Posterior vena cava (tissue), 2 donors: ENCODE results near the gene NOTUM. TPM values are rescaled to one million over a fixed set of nuclear protein-coding genes. Genes with fewer than 3 reads are reported as not detected.

Source experiments
- DNase-seq: peaks from one replicate; pipeline ENCODE4 v3.0.0-alpha.2; 2020; ENCODE audit warnings: low spot score
- intact Hi-C, 2 donors: fragments of 100-400 bp; cut with DNase I; formaldehyde crosslinking; loops; one replicate each; pipeline versions ENCODE4 v1.14.1 to v1.14.2; 2022 to 2023
- total RNA-seq, 2 donors: library from RNA; stranded (reverse); fragmentation: NEBNext Ultra II Directional; extraction: Animal tissue kit (Norgen Biotek cat#: 25700); gene quantifications; one replicate each; pipeline ENCODE4 v1.2.1, GENCODE V29; 2021
- donor health status: DM: yes; HTN: yes; CAD: no.
- donor health status: DM: yes; HTN: yes; CAD: no.

NOTUM gene
- total RNA-seq, 2 donors from 2014 or later = not detected

GRCh38 chr17:81904600-81905423 is 56.2 kb downstream of the NOTUM start:
- DNase-seq = no peak
- intact Hi-C loops = no loop called here

GRCh38 chr17:81903896-81904599 is 56.9 kb downstream of the NOTUM start:
- DNase-seq = no peak
- intact Hi-C loops = no loop called here

DNA sequence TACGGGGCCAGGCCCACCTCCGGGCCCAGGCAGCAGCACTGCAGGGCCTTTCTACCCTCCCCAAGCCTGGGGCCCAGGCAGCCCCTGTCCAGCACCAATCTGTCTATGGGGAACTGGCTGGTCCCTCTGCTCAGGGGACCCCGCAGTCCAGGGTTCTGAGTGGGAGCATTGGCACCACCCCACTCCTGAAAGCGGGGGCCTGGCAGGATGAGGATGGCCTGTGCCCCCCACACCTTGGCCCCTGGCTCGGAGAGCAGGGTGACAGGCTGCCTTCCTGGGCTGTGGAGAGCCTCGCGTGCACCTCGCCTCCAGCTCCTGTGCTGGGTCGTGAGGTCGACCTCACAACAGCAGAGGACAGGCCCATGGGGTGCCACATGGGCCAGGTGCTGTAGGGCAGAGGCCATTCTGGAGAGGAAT is 57.6 kb downstream of the NOTUM start:
- intact Hi-C loops = no loop called here
- no peak for DNase-seq

- intact Hi-C loops = no loop called here
- DNase-seq = no peak
Measured at GRCh38 chr17:81902653-81903414, 58.2 kb downstream of the NOTUM start.

Other genes starting within 250 kb of the NOTUM start
- gene SLC25A10, start 248.9 kb downstream of the NOTUM start, total RNA-seq = 1 to 10 TPM; 1.9 to 2.3 TPM
- gene GCGR, start 157.0 kb downstream of the NOTUM start, total RNA-seq = not detected
- 100 to 1,000 TPM in 1 of 2 donors, 10 to 100 TPM in 1; 97.6 to 101 TPM for gene MCRIP1, start 127.9 kb downstream of the NOTUM start, total RNA-seq
- not detected for gene PPP1R27, start 126.1 kb downstream of the NOTUM start, total RNA-seq
- 100 to 1,000 TPM; 339 to 482 TPM for gene P4HB, start 100.7 kb downstream of the NOTUM start, total RNA-seq
- 100 to 1,000 TPM; 375 to 421 TPM for gene ARHGDIA, start 89.8 kb downstream of the NOTUM start, total RNA-seq
- gene ALYREF, start 69.6 kb downstream of the NOTUM start, total RNA-seq = 10 to 100 TPM; 34.3 to 36.3 TPM
- gene ANAPC11, start 69.5 kb downstream of the NOTUM start, total RNA-seq = 10 to 100 TPM; 73.3 to 84.8 TPM
- gene NPB, start 58.9 kb downstream of the NOTUM start, total RNA-seq = under 1 TPM; 0.29 to 0.46 TPM
- gene PCYT2, start 49.8 kb downstream of the NOTUM start, total RNA-seq = 10 to 100 TPM in 1 of 2 donors, 1 to 10 TPM in 1; 8.7 to 14.9 TPM
- 10 to 100 TPM; 11.8 to 13.1 TPM for gene SIRT7, start 43.0 kb downstream of the NOTUM start, total RNA-seq
- gene MAFG, start 33.5 kb downstream of the NOTUM start, total RNA-seq = 10 to 100 TPM; 25.0 to 36.2 TPM
- 10 to 100 TPM in 1 of 2 donors, 1 to 10 TPM in 1; 6.7 to 16.6 TPM for gene PYCR1, start 23.9 kb downstream of the NOTUM start, total RNA-seq
- gene MYADML2, start 14.0 kb downstream of the NOTUM start, total RNA-seq = not detected
- 10 to 100 TPM; 19.6 to 25.2 TPM for gene ASPSCR1, start 16.4 kb upstream of the NOTUM start, total RNA-seq
- 10 to 100 TPM; 30.9 to 31.7 TPM for gene CENPX, start 61.7 kb upstream of the NOTUM start, total RNA-seq
- gene LRRC45, start 62.1 kb upstream of the NOTUM start, total RNA-seq = 1 to 10 TPM; 3.8 to 5.7 TPM
- gene RAC3, start 70.5 kb upstream of the NOTUM start, total RNA-seq = 1 to 10 TPM; 1.0 to 1.3 TPM
- 10 to 100 TPM; 44.1 to 52.1 TPM for gene DCXR, start 76.5 kb upstream of the NOTUM start, total RNA-seq
- 10 to 100 TPM; 23.7 to 26.4 TPM for gene RFNG, start 90.6 kb upstream of the NOTUM start, total RNA-seq
- 10 to 100 TPM; 54.6 to 62.7 TPM for gene GPS1, start 90.7 kb upstream of the NOTUM start, total RNA-seq
- gene DUS1L, start 104.6 kb upstream of the NOTUM start, total RNA-seq = 10 to 100 TPM; 47.8 to 48.6 TPM
- 10 to 100 TPM; 41.9 to 50.6 TPM for gene FASN, start 137.0 kb upstream of the NOTUM start, total RNA-seq